Measurements from ENCODE around the gene METRNL.
"Not testable (repeated sequence)": the region's sequence is repeated elsewhere in the genome, so short reads cannot be mapped to it uniquely, and the experiment has no call there.

Gene METRNL, protein sequence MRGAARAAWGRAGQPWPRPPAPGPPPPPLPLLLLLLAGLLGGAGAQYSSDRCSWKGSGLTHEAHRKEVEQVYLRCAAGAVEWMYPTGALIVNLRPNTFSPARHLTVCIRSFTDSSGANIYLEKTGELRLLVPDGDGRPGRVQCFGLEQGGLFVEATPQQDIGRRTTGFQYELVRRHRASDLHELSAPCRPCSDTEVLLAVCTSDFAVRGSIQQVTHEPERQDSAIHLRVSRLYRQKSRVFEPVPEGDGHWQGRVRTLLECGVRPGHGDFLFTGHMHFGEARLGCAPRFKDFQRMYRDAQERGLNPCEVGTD

DNA sequence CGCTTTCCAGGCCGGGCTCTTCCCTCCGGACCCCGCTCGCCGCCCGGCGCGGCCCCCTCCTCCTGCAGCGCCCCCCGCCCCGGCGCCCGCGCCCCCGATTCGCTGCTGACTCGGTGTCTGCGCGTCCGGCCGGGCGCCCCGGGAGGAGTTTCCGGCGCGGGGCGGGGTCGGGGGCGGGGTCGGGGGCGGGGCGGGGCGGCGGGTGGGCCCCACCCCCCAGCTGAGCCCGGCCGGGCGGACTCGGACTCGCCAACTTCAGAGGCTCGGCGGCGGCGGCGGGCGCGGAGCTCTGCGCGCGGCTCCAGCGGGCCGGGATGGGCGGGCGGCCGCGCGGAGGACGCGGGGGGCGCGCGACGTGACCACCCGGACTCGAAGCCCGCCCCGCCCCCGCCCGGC, at the start of gene METRNL:
Gene METRNL, plus strand, starts transcription at position 258 of the 396 bp plus-strand sequence. CDS start 207 bp downstream, outside the sequence.
- no peak for DNase-seq (ENCODE audit: low read depth)

DNA sequence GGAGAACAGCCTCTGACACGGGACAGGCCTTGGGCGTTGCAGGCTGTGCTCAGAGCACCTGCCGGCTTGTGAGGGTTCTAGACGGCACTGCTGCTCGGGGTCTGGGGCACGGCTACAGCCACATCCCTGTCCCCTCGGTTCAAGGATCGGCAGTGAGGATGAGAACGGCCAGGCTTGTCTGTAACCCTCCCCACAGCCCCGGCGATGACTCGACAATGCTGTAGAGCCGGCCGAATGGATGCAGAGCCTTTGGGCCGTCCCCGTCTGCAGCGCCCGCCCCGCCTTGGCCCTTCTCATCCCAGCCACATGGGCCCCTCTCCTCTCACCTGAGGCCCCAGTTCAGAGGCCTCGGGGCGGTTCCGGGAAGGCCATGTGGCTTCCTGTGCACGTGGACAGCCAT, 49.0 kb upstream of the METRNL start:
- no peak for DNase-seq (ENCODE audit: low read depth)

- DNase-seq (ENCODE audit: low read depth), result no peak
These were observed 48.0 kb upstream of the METRNL start for GRCh38 chr17:83031321-83031945.

GRCh38 chr17:83031946-83032451, 47.4 kb upstream of the METRNL start:
- DNase-seq (ENCODE audit: low read depth), result not testable (repeated sequence)

DNA sequence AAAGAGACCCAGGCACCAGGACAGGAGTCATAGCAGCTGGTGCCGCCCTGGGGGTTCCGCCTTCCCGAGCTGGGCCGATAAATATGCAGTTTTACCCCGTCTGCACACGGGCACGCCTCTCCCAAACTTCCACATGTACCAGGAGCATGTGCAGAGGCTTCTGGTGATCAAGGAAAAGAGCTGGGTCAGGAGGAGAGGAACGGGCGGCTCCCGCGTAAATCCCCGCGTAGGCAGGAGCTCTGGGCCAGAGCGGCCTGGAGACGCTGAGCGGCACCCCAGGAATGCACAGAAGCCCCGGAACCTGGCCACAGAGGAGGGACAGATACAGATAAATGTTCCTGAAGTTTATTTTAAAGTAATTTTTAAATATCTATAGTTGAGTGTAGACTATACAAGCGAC, 46.6 kb upstream of the METRNL start:
- no peak for DNase-seq (ENCODE audit: low read depth)

DNA sequence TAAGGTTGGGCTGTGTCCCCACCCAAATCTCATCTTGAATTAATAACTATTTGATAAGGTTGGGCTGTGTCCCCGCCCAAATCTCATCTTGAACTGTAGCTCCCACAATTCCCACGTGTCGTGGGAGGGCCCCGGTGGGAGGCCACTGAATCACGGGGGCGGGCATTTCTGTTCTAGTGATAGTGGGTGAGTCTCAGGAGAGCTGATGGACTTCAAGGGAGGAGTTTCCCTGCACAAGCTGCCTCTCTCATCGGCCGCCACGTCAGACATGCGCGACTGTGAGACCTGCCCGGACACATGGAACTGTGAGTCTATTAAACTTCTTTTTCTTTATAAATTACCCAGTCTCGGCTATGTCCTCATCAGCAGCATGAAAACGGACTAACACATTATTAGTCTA, 44.9 kb upstream of the METRNL start:
- no peak for DNase-seq (ENCODE audit: low read depth)

- no peak for DNase-seq (ENCODE audit: low read depth)
These were observed 43.7 kb upstream of the METRNL start for GRCh38 chr17:83035722-83036121.

DNA sequence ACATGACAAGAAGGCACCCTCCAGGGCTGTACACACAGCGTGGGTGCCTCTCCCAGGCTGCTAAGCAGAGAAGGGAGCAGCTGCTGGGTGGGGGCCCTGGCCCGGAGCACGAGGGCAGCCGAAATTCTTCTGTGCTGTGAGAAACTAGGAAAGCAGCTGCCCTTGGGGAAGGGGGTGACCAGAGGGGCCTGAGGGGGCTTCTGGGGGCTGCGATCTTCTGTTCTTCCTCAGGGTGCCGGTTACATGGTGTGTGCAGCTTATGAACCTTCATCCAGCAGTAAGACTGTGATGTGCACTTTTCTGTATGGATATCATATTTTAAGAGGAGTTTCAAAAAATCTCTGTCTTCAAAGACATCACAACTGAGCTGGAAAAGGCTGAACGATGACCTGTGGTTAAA, 43.2 kb upstream of the METRNL start:
- DNase-seq (ENCODE audit: low read depth), result no peak

DNA sequence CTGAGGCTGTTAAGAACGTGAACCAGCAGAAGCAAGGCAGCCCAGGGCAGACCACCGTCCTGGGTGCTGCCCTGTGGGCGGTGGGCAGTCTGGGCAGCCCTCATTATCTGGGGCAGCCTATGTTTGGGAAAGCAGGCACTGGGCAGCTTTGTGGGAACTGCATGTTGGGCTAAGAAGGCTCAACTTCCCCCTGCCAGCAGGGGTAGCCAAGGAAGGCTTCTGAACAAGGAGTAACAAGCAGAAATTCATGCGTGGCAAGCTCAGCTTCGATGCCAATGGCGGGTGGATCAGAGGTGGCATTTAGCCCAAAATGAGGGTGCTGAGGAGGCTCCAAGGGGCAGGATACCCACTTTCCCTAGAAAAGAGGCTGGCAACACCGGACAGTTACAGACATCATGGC, 42.7 kb upstream of the METRNL start:
- DNase-seq (ENCODE audit: low read depth), result no peak

- no peak for DNase-seq (ENCODE audit: low read depth)
These were observed 42.1 kb upstream of the METRNL start for GRCh38 chr17:83037084-83037873.

DNA sequence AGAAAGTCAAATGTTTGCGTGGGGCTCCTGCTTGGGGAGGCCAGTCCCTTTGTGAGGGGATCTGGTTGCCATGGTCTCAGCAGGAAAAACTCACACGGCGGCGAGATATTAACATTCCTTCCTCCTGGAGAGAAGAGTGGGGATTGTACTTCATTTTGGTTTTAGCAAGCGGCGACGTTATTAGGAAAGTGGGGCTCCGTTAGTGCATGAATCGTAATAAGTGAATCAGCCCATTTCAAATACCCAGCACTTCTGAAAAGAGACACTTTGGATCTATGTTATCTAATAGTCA, 41.6 kb upstream of the METRNL start:
- DNase-seq (ENCODE audit: low read depth), result no peak

GRCh38 chr17:83038983-83039382, 40.4 kb upstream of the METRNL start:
- not testable (repeated sequence) for DNase-seq (ENCODE audit: low read depth)

- DNase-seq (ENCODE audit: low read depth), result no peak
These were observed 38.1 kb upstream of the METRNL start for GRCh38 chr17:83041305-83041704.

DNA sequence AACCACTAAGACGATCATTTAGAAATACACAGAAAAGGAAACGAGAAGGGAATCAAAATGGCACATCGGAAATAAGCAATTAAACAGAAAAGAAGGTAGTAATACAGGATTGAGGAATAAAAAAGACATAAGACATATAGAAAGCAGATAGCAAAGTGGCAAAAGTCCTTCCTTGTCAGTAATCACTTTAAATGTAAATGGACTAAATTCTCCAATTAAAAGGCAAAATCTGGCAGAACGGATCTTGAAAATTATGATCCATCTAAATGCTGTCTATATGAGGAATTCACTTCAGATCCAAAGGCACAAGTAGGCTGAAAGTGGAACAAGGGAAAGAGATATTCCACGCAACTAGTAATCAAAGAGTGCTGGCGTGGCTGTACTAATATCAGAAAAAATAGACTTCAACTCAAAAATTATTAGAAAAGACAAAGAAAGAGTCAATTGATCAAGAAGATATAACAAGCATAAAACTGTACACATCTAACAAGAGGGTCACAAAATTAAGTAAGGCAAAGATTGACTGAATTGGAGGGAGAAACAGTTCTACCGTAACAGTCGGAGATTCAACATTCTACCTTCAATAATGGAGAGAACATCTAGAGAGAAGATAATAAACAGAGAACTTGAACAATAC, 36.8 kb upstream of the METRNL start:
- DNase-seq (ENCODE audit: low read depth), result no peak

GRCh38 chr17:83044479-83044878, 34.9 kb upstream of the METRNL start:
- not testable (repeated sequence) for DNase-seq (ENCODE audit: low read depth)

- DNase-seq (ENCODE audit: low read depth), result no peak
These were observed 32.8 kb upstream of the METRNL start for GRCh38 chr17:83046448-83047181.

DNA sequence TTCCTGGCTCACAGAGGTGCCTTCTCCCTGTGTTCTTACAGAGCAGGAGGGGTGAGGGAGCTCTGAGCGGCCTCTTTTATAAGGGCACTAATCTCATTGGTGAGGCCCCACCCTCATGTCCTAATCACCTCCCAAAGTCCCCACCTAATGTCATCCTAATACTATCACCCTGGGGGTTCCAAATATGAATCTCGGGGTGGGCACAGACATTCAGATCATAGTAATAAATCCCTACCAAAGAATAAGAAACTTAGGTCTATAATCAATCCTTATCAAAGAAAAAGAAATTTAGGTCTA, 32.3 kb upstream of the METRNL start:
- no peak for DNase-seq (ENCODE audit: low read depth)

GRCh38 chr17:83047818-83048475, 31.5 kb upstream of the METRNL start:
- DNase-seq (ENCODE audit: low read depth), result not testable (repeated sequence)

DNA sequence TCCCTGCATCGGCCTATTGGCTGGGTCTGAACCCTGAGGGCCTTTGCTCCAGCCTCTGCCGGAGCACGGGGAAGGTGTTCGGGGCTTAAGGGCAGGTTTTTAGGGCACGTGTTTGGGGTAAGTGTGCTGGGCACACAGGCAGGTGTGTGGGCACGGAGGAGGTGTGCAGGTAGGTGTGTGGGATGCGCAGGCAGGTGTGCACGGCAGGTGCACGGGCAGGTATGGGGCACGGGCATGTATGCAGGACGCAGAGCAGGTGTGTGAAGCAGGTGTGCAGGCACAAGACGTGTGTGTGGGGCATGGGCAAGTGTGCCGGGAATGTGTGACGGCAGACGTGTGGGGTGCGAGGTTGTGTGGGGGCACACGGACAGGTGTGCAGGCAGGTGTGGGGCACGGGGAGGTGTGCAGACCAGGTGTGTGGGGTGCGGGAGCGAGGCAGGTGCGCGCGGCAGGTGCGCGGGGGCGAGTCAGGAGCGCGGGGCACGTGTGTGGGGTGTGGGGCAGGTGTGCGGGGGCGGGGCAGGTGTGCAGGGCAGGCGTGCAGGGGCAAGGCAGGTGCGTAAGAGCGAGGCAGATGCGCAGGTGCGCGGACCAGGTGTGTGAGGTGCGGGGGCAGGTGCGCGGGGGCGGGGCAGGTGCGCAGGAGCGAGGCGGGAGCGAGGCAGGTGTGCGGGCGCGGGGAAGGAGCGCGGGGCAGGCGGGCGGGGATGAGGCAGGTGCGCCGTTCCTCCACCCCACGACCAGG, 28.6 kb upstream of the METRNL start:
- no peak for DNase-seq (ENCODE audit: low read depth)

DNA sequence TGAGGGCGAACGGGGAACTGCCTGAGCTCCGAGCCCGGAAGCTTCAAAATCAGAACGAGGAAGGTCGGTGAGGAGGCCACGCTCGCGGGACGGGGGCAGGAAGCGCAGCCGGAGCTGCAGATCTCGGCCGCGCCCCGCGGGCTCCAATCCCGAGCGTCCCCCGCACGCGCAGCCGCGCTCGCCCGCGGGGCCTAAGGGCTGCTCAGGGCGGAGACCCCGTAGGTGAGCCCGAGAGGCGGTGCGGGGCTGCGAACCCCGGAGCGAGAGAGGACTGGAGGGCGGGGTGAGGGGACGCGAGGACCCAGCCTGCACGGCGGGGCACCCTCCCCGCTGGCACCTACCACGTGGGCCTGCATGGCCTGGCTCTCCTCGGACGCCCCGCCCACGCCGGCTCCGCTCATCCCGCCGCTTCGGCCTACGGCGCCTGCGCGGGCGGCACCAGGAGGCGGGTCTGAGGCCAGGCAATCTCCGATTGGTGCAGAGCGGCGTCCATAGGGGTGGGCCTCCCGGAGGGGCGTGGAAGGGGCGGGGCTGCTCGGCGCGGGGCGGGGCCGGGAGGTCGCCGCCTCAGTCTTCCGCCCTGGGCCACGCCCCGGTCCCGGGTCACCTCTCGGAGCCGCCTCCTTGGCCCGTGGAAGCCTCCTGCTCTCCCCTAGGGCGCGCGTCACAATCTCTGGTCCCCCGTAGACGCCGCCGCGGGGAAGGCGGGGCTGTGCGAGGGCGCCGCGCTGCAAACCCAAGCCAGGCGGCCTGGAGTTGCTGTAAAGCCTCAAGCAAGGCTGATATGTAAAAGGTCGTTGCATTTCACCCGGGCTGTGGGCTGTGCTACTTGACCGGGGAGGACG, 27.8 kb upstream of the METRNL start:
- DNase-seq (ENCODE audit: low read depth), result peak; percentile 78

All from non-pigmented ciliary epithelial cell (primary cell).